HEK293 (cell line): ENCODE data around the gene CDC42BPA.

Source experiments
- CTCF ChIA-PET: fragments of 350-600 bp; formaldehyde crosslinking; extraction: SDS; loops from one replicate; lab custom pipeline; 2021; ENCODE audit warnings: antibody characterized with exemption; lab: Yijun Ruan, JAX
- POLR2A ChIA-PET: fragments of 300-600 bp; formaldehyde crosslinking; extraction: SDS; loops from one replicate; lab custom pipeline; 2020; ENCODE audit warnings: antibody characterized with exemption, inconsistent platforms; lab: Yijun Ruan, JAX
- H3K27ac ChIP-seq: fragments of 200-500 bp; sonication (Bioruptor generic); 2 replicates; pipeline ENCODE4 v1.5.1; 2014; ENCODE audit warnings: low read depth, low read length, control low read depth, inconsistent platforms; ENCODE audit errors: extremely low read depth
- H3K36me3 ChIP-seq, 2 experiments: fragments of 200-500 bp in 1 of 2; sonication (Bioruptor generic) in 1 of 2; 1 replicate in 1 of 2; 2 replicates in 1 of 2; pipeline ENCODE4 v1.5.1; 2014 to 2017; ENCODE audit warnings: inconsistent platforms in 2 of 2, low read length in 2 of 2; ENCODE audit not compliant: control insufficient read depth in 2 of 2, insufficient read depth in 1 of 2
- H3K4me1 ChIP-seq: fragments of 200-500 bp; sonication (Bioruptor generic); 2 replicates; pipeline ENCODE4 v1.5.1; 2014; ENCODE audit warnings: mild to moderate bottlenecking, low read length, inconsistent platforms; ENCODE audit not compliant: control insufficient read depth, insufficient read depth
- H3K4me3 ChIP-seq: 2 replicates; pipeline ENCODE4 v1.5.1; 2011; ENCODE audit warnings: low read depth, mild to moderate bottlenecking, control low read depth, low read length, moderate library complexity
- H3K9me3 ChIP-seq: fragments of 200-500 bp; sonication (Bioruptor generic); 2 replicates; pipeline ENCODE4 v1.5.1; 2014; ENCODE audit warnings: low read depth, low read length, inconsistent platforms; ENCODE audit not compliant: control insufficient read depth, insufficient read depth
- GLI2 ChIP-seq: fragments of 450-650 bp; formaldehyde crosslinking; IDR thresholded peaks from 2 replicates; pipeline ENCODE4; 2017; ENCODE audit warnings: missing biosample characterization, missing genetic modification characterization, low read depth, borderline replicate concordance
- KLF10 ChIP-seq: fragments of 450-650 bp; IDR thresholded peaks from 2 replicates; pipeline ENCODE4 v1.5.1; 2018; ENCODE audit warnings: missing biosample characterization, mild to moderate bottlenecking, missing genetic modification characterization
- KLF16 ChIP-seq: fragments of 450-650 bp; formaldehyde crosslinking; IDR thresholded peaks from 2 replicates; pipeline ENCODE4 v1.5.1; 2017; ENCODE audit warnings: missing biosample characterization, missing genetic modification characterization
- PRDM1 ChIP-seq: fragments of 450-650 bp; formaldehyde crosslinking; IDR thresholded peaks from 2 replicates; pipeline ENCODE4; 2016; ENCODE audit warnings: missing biosample characterization, missing genetic modification characterization
- RBAK ChIP-seq: fragments of 450-650 bp; formaldehyde crosslinking; IDR thresholded peaks from 2 replicates; pipeline ENCODE4 v1.5.1; 2016; ENCODE audit warnings: missing biosample characterization, missing genetic modification characterization
- SALL2 ChIP-seq: fragments of 450-650 bp; formaldehyde crosslinking; IDR thresholded peaks from 2 replicates; pipeline ENCODE4 v1.5.0; 2017; ENCODE audit warnings: missing biosample characterization, mild to moderate bottlenecking, missing genetic modification characterization, borderline replicate concordance
- SCRT1 ChIP-seq: fragments of 450-650 bp; formaldehyde crosslinking; IDR thresholded peaks from 2 replicates; pipeline ENCODE4 v1.5.1; 2016; ENCODE audit warnings: missing biosample characterization, missing genetic modification characterization, borderline replicate concordance
- SETDB1 ChIP-seq: IDR thresholded peaks from one replicate; pipeline ENCODE4 v1.6.1; 2017; ENCODE audit warnings: mild to moderate bottlenecking, low read length, moderate library complexity, mixed read lengths; ENCODE audit not compliant: insufficient read length
- SP3 ChIP-seq: fragments of 450-650 bp; formaldehyde crosslinking; IDR thresholded peaks from 2 replicates; pipeline ENCODE4 v1.5.1; 2016; ENCODE audit warnings: missing biosample characterization, missing genetic modification characterization
- ZBTB11 ChIP-seq: fragments of 450-650 bp; formaldehyde crosslinking; conservative IDR thresholded peaks from 2 replicates; pipeline ENCODE4 v1.5.1; 2016; ENCODE audit warnings: low read depth, missing biosample characterization, missing genetic modification characterization
- ZFHX2 ChIP-seq: fragments of 450-650 bp; formaldehyde crosslinking; conservative IDR thresholded peaks from 2 replicates; pipeline ENCODE4 v1.5.1; 2016; ENCODE audit warnings: missing biosample characterization, missing genetic modification characterization
- ZNF248 ChIP-seq: fragments of 450-650 bp; formaldehyde crosslinking; IDR thresholded peaks from 2 replicates; pipeline ENCODE4 v1.5.1; 2017; ENCODE audit warnings: missing biosample characterization, missing genetic modification characterization
- ZNF266 ChIP-seq: fragments of 450-650 bp; formaldehyde crosslinking; IDR thresholded peaks from 2 replicates; pipeline ENCODE4 v1.5.1; 2016; ENCODE audit warnings: missing biosample characterization, missing genetic modification characterization, low read depth
- ZNF366 ChIP-seq: fragments of 450-650 bp; formaldehyde crosslinking; conservative IDR thresholded peaks from 2 replicates; pipeline ENCODE4 v1.5.1; 2016; ENCODE audit warnings: missing biosample characterization, missing genetic modification characterization
- ZNF423 ChIP-seq: fragments of 450-650 bp; formaldehyde crosslinking; IDR thresholded peaks from 2 replicates; pipeline ENCODE4 v1.5.1; 2016; ENCODE audit warnings: missing biosample characterization, missing genetic modification characterization
- ZNF433 ChIP-seq: fragments of 450-650 bp; formaldehyde crosslinking; IDR thresholded peaks from 2 replicates; pipeline ENCODE4 v1.5.1; 2016; ENCODE audit warnings: missing biosample characterization, missing genetic modification characterization, low read depth
- ZNF514 ChIP-seq: fragments of 450-650 bp; formaldehyde crosslinking; IDR thresholded peaks from 2 replicates; pipeline ENCODE4 v1.5.1; 2016; ENCODE audit warnings: missing biosample characterization, missing genetic modification characterization
- ZNF600 ChIP-seq: fragments of 450-650 bp; formaldehyde crosslinking; IDR thresholded peaks from 2 replicates; pipeline ENCODE4 v1.5.1; 2016; ENCODE audit warnings: missing biosample characterization, missing genetic modification characterization
- ZNF621 ChIP-seq: fragments of 450-650 bp; formaldehyde crosslinking; IDR thresholded peaks from 2 replicates; pipeline ENCODE4 v1.5.1; 2017; ENCODE audit warnings: missing biosample characterization, missing genetic modification characterization
- ZNF664 ChIP-seq: fragments of 450-650 bp; formaldehyde crosslinking; IDR thresholded peaks from 2 replicates; pipeline ENCODE4 v1.5.1; 2016; ENCODE audit warnings: missing biosample characterization, missing genetic modification characterization
- ZNF837 ChIP-seq: fragments of 450-650 bp; formaldehyde crosslinking; IDR thresholded peaks from 2 replicates; pipeline ENCODE4 v1.5.1; 2016; ENCODE audit warnings: missing biosample characterization, missing genetic modification characterization
- ZNF843 ChIP-seq: fragments of 450-650 bp; formaldehyde crosslinking; IDR thresholded peaks from 2 replicates; pipeline ENCODE4 v1.5.1; 2016; ENCODE audit warnings: missing biosample characterization, missing genetic modification characterization
- ZXDB ChIP-seq: fragments of 450-650 bp; formaldehyde crosslinking; IDR thresholded peaks from 2 replicates; pipeline ENCODE4 v1.5.1; 2016; ENCODE audit warnings: missing biosample characterization, missing genetic modification characterization
- TF ChIP-seq, protein P1 (sequence below): fragments of 450-650 bp; formaldehyde crosslinking; IDR thresholded peaks from 2 replicates; pipeline ENCODE4 v1.5.1; 2017; ENCODE audit warnings: missing biosample characterization, missing genetic modification characterization

CDC42BPA gene

DNA sequence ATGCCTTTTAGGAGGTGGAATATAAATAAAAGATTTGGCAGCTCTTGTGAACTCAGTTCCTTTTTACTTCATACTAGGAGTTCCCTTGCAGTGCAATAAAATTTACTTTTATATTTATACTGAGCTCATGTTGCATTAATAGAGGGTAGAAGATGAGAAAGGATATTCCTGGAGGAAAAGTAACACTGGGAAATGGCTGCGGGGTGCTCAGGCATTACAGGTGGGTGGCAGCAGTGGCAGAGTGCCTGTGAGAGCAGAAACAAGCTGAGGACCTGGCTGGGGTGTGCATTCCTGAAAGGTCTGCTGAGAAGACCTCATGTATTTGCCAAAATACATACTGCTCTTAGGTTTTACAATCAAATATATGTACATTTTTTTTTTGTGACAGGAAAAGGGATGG is 251.3 kb downstream of the CDC42BPA start (continued):
- TF ChIP-seq ZNF843 (tag by site-specific recombination) (no peak), ZNF837 (tag by site-specific recombination) (no peak), ZNF366 (no peak), ZBTB11 (no peak), ZXDB (tag by site-specific recombination) (no peak), SCRT1 (tag by site-specific recombination) (peak; percentile 75), ZNF433 (no peak), ZFHX2 (tag by site-specific recombination) (0 out of 2 replicates have a peak, but pooled peaks have one; percentile 25)

GRCh38 chr1:227065311-227065710 is 253.0 kb downstream of the CDC42BPA start:
- CTCF ChIA-PET = no interaction called here

GRCh38 chr1:227062306-227062705 is 256.0 kb downstream of the CDC42BPA start:
- ChIA-PET CTCF (interaction anchor here (0.7 to 0.8 kb wide), 2 partner anchors 10 to 119 kb away, joined by 4 to 6 read pairs; no protein-coding TSS in a partner anchor), POLR2A (no interaction called here)
- Histone ChIP-seq H3K36me3 (peaks cover 0 to 3% of the 10 kb centered on the region in 2 experiments; a peak in 1 of 3 replicates), H3K4me3 (no peak overlapping the region), H3K4me1 (no peaks in the 10 kb centered on the region), H3K9me3 (no peaks in the 10 kb centered on the region), H3K27ac (no peak overlapping the region)
- no peak for TF ChIP-seq ZNF621 (tag by site-specific recombination)
- no peak for TF ChIP-seq ZNF266
- TF ChIP-seq GLI2 = no peak
- TF ChIP-seq PRDM1 = no peak
- TF ChIP-seq ZNF514 (tag by site-specific recombination) = no peak
- no peak for TF ChIP-seq ZNF600 (tag by site-specific recombination)
- no peak for TF ChIP-seq SETDB1
- TF ChIP-seq ZNF423 (tag by site-specific recombination) = no peak
- TF ChIP-seq RBAK = no peak
- TF ChIP-seq KLF16 (tag by site-specific recombination) = no peak
- TF ChIP-seq ZNF664 = no peak
- no peak for TF ChIP-seq SALL2 (tag by site-specific recombination)
- no peak for TF ChIP-seq KLF10
- TF ChIP-seq ZNF248 (tag by site-specific recombination) = no peak

More at GRCh38 chr1:227065311-227065710, 253.0 kb downstream of the CDC42BPA start:
- H3K9me3 ChIP-seq = no peaks in the 10 kb centered on the region
- POLR2A ChIA-PET = no interaction called here
- H3K27ac ChIP-seq = no peak overlapping the region
- H3K4me1 ChIP-seq = peaks cover 8% of the 10 kb centered on the region; the same call in 1 of the 2 replicates
- no peak overlapping the region for H3K4me3 ChIP-seq
- TF ChIP-seq, protein P1, sequence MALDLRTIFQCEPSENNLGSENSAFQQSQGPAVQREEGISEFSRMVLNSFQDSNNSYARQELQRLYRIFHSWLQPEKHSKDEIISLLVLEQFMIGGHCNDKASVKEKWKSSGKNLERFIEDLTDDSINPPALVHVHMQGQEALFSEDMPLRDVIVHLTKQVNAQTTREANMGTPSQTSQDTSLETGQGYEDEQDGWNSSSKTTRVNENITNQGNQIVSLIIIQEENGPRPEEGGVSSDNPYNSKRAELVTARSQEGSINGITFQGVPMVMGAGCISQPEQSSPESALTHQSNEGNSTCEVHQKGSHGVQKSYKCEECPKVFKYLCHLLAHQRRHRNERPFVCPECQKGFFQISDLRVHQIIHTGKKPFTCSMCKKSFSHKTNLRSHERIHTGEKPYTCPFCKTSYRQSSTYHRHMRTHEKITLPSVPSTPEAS (tag by site-specific recombination) = no peak
- TF ChIP-seq SP3 = no peak
- TF ChIP-seq, all 188 proteins: peak for 0
- H3K36me3 ChIP-seq = peaks cover 3 to 5% of the 10 kb centered on the region in 2 experiments; a peak in 2 of 3 replicates
